Calu3 (cell line): ENCODE measurements around the gene STK32A. TPM values are rescaled to one million over a fixed set of nuclear protein-coding genes. Genes with fewer than 3 reads are reported as not detected.

ENCODE experiments used
- BruUV-seq: library from RNA; stranded (reverse); fragments of 400-500 nt; replicated peaks from 2 replicates; lab custom pipeline; 2021; lab: Mats Ljungman, UMichigan
- CTCF ChIA-PET: fragments of 300-600 bp; sonication (Branson Sonifier 250); formaldehyde crosslinking; loops from one replicate; lab custom pipeline; 2022; ENCODE audit warnings: antibody characterized with exemption; lab: Charles Lee
- DNase-seq: peaks from one replicate; pipeline ENCODE4 v3.0.0; 2022
- H3K27ac Mint-ChIP-seq: one replicate; pipeline ENCODE4 v1.8.0; 2022; ENCODE audit warnings: mixed read lengths; ENCODE audit not compliant: unreplicated experiment
- H3K27me3 Mint-ChIP-seq: one replicate; pipeline ENCODE4 v1.8.0; 2022; ENCODE audit warnings: mixed read lengths; ENCODE audit not compliant: unreplicated experiment
- H3K36me3 Mint-ChIP-seq: one replicate; pipeline ENCODE4 v1.8.0; 2022; ENCODE audit warnings: mild to moderate bottlenecking, moderate library complexity, mixed read lengths; ENCODE audit not compliant: insufficient read depth, unreplicated experiment
- H3K4me1 Mint-ChIP-seq: one replicate; pipeline ENCODE4 v1.8.0; 2022; ENCODE audit warnings: mild to moderate bottlenecking, low read depth, mixed read lengths; ENCODE audit not compliant: unreplicated experiment
- H3K4me3 Mint-ChIP-seq: one replicate; pipeline ENCODE4 v1.8.0; 2022; ENCODE audit warnings: mild to moderate bottlenecking, low read depth, moderate library complexity, mixed read lengths; ENCODE audit not compliant: unreplicated experiment
- H3K9me3 Mint-ChIP-seq: one replicate; pipeline ENCODE4 v1.8.0; 2022; ENCODE audit warnings: low read depth, mixed read lengths; ENCODE audit not compliant: unreplicated experiment
- CTCF ChIP-seq: fragments of 200-600 bp; IDR thresholded peaks from one replicate; pipeline ENCODE4 v1.8.0; 2022; ENCODE audit warnings: antibody characterized with exemption; ENCODE audit not compliant: unreplicated experiment
- intact Hi-C: fragments of 100-400 bp; cut with micrococcal nuclease; formaldehyde crosslinking; loops from one replicate; pipeline ENCODE4 v1.10.0; 2022; ENCODE audit not compliant: unreplicated experiment
- total RNA-seq: library from RNA; stranded (reverse); gene quantifications from 2 replicates; pipeline ENCODE4 v1.2.3, GENCODE V29; 2022

Gene STK32A
- total RNA-seq, 1 experiment from 2014 or later, result 32.5 TPM

GRCh38 chr5:147309621-147310020, 74.8 kb downstream of the STK32A start:
- no peak for DNase-seq
- intact Hi-C loops, result no loop called here
- no peak for TF ChIP-seq CTCF
- no TSS peak for BruUV-seq
- H3K4me1 Mint-ChIP-seq, result peaks cover 34% of the 10 kb centered on the region
- H3K27me3 Mint-ChIP-seq, result no peaks in the 10 kb centered on the region
- H3K27ac Mint-ChIP-seq, result peak overlapping the region; percentile 89
- H3K36me3 Mint-ChIP-seq, result peaks cover 6% of the 10 kb centered on the region
- H3K4me3 Mint-ChIP-seq, result peak overlapping the region; percentile 37
- CTCF ChIA-PET, result interaction anchor here (0.9 to 1.7 kb wide), 2 partner anchors 11 to 60 kb away, joined by 3 to 7 read pairs; no protein-coding TSS in a partner anchor
- H3K9me3 Mint-ChIP-seq, result peaks cover 2% of the 10 kb centered on the region

- peaks cover 31% of the 10 kb centered on the region for H3K4me1 Mint-ChIP-seq
- peak overlapping the region; percentile 37 for H3K4me3 Mint-ChIP-seq
- H3K9me3 Mint-ChIP-seq, result peaks cover 2% of the 10 kb centered on the region
- peaks cover 6% of the 10 kb centered on the region for H3K36me3 Mint-ChIP-seq
- CTCF ChIA-PET, result interaction anchor here (0.5 to 1.7 kb wide), 3 partner anchors 11 to 1871 kb away, joined by 3 to 8 read pairs (median 7); no protein-coding TSS in a partner anchor
- peak; percentile 93 for DNase-seq
- no peaks in the 10 kb centered on the region for H3K27me3 Mint-ChIP-seq
- no TSS peak for BruUV-seq
- H3K27ac Mint-ChIP-seq, result peak overlapping the region; percentile 89
- no peak for TF ChIP-seq CTCF
- intact Hi-C loops, result no loop called here
These were observed 75.4 kb downstream of the STK32A start for GRCh38 chr5:147310059-147310704.

GRCh38 chr5:147317978-147318684, 83.3 kb downstream of the STK32A start:
- intact Hi-C loops, result no loop called here
- Mint-ChIP-seq H3K4me1 (no peaks in the 10 kb centered on the region), H3K36me3 (no peaks in the 10 kb centered on the region), H3K4me3 (no peak overlapping the region), H3K27me3 (no peaks in the 10 kb centered on the region), H3K27ac (no peak overlapping the region), H3K9me3 (no peaks in the 10 kb centered on the region)
- no peak for DNase-seq
- BruUV-seq, result no TSS peak
- CTCF ChIA-PET, result no interaction called here
- TF ChIP-seq CTCF, result no peak

GRCh38 chr5:147321569-147321968, 86.7 kb downstream of the STK32A start:
- H3K36me3 Mint-ChIP-seq, result peaks cover 12% of the 10 kb centered on the region
- DNase-seq, result no peak
- no peak overlapping the region for H3K27ac Mint-ChIP-seq
- BruUV-seq, result no TSS peak
- no peaks in the 10 kb centered on the region for H3K27me3 Mint-ChIP-seq
- H3K9me3 Mint-ChIP-seq, result no peaks in the 10 kb centered on the region
- CTCF ChIA-PET, result no interaction called here
- intact Hi-C loops, result no loop called here
- H3K4me1 Mint-ChIP-seq, result no peaks in the 10 kb centered on the region
- no peak for TF ChIP-seq CTCF
- H3K4me3 Mint-ChIP-seq, result no peak overlapping the region
